Fibroblast of lung (primary cell): ENCODE data around the gene ADGRG3. TPM values are rescaled to one million over a fixed set of nuclear protein-coding genes. Genes with fewer than 3 reads are reported as not detected.

Experiments used
- DNase-seq, 2 donors: peaks; one replicate each; pipeline versions ENCODE4 v3.0.0 to v3.0.0-alpha.2; 2010; ENCODE audit warnings: low read depth in 2 of 2
- H2AFZ ChIP-seq: 2 replicates; pipeline ENCODE4 v1.5.1; 2012; ENCODE audit warnings: low read length, control low read depth, inconsistent platforms
- H3K27ac ChIP-seq: 2 replicates; pipeline ENCODE4 v1.5.1; 2011; ENCODE audit warnings: low read length, control low read depth; ENCODE audit not compliant: insufficient read depth
- H3K27me3 ChIP-seq: 2 replicates; pipeline ENCODE4 v1.5.1; 2011; ENCODE audit warnings: mild to moderate bottlenecking, low read length; ENCODE audit not compliant: control insufficient read depth, insufficient read depth
- H3K36me3 ChIP-seq: 2 replicates; pipeline ENCODE4 v1.5.1; 2011; ENCODE audit warnings: low read length; ENCODE audit not compliant: control insufficient read depth, insufficient read depth
- H3K4me1 ChIP-seq: 2 replicates; pipeline ENCODE4 v1.5.1; 2011; ENCODE audit warnings: low read length; ENCODE audit not compliant: control insufficient read depth, insufficient read depth; ENCODE audit errors: extremely low read depth
- H3K4me2 ChIP-seq: 2 replicates; pipeline ENCODE4 v1.5.1; 2011; ENCODE audit warnings: low read length, control low read depth; ENCODE audit not compliant: insufficient read depth; ENCODE audit errors: extremely low read depth
- H3K4me3 ChIP-seq, 4 experiments: fragments of 200-600 bp in 1 of 4; sonication (generic) in 1 of 4; replicated peaks in 1 of 4; 2 replicates each; pipeline ENCODE4 v1.5.1; 2011 to 2016; ENCODE audit warnings: low read length in 4 of 4, low read depth in 3 of 4, mild to moderate bottlenecking in 3 of 4, control low read depth in 2 of 4, inconsistent platforms in 1 of 4, mixed read lengths in 1 of 4; ENCODE audit not compliant: insufficient read depth in 1 of 4; ENCODE audit errors: control extremely low read depth in 1 of 4
- H3K79me2 ChIP-seq: 2 replicates; pipeline ENCODE4 v1.5.1; 2012; ENCODE audit warnings: mild to moderate bottlenecking, low read length, inconsistent platforms; ENCODE audit not compliant: control insufficient read depth, insufficient read depth
- H3K9ac ChIP-seq: 2 replicates; pipeline ENCODE4 v1.5.1; 2011; ENCODE audit warnings: mild to moderate bottlenecking, low read length, control low read depth; ENCODE audit not compliant: insufficient read depth
- H3K9me3 ChIP-seq: 2 replicates; pipeline ENCODE4 v1.5.1; 2012; ENCODE audit warnings: low read depth, low read length; ENCODE audit not compliant: control insufficient read depth, insufficient read depth
- H4K20me1 ChIP-seq: 2 replicates; pipeline ENCODE4 v1.5.1; 2011; ENCODE audit warnings: low read length; ENCODE audit not compliant: control insufficient read depth, insufficient read depth; ENCODE audit errors: extremely low read depth
- EZH2 ChIP-seq: IDR thresholded peaks from 2 replicates; pipeline ENCODE4 v1.5.1; 2012; ENCODE audit warnings: low read length, control low read depth, mild to moderate bottlenecking; ENCODE audit errors: missing control alignments
- polyA plus RNA-seq, 2 donors: library from polyadenylated mRNA; depleted of rRNA in 1 of 2; stranded (reverse) in 1 of 2; unstranded in 1 of 2; fragments of >200 nt; gene quantifications; 2 replicates each; pipeline ENCODE4 v1.2.1, GENCODE V29; 2011 to 2012; ENCODE audit warnings: missing spikeins in 1 of 2
- total RNA-seq: library from RNA; depleted of rRNA; stranded (reverse); fragments of >200 nt; gene quantifications from 2 replicates; pipeline ENCODE4 v1.2.1, GENCODE V29; 2014
- TF ChIP-seq, protein P1 (sequence below), 2 donors: IDR thresholded peaks in 1 of 2; conservative IDR thresholded peaks in 1 of 2; 1 replicate in 1 of 2; 2 replicates in 1 of 2; pipeline ENCODE4 v1.5.1; 2011 to 2012; ENCODE audit warnings: low read length in 2 of 2, control low read depth in 1 of 2, inconsistent platforms in 1 of 2, low read depth in 1 of 2, mild to moderate bottlenecking in 1 of 2

Gene ADGRG3
- total and polyA plus RNA-seq, 2 donors (not counting 1 experiment from before 2014, with no cell fraction given), result not detected

DNA sequence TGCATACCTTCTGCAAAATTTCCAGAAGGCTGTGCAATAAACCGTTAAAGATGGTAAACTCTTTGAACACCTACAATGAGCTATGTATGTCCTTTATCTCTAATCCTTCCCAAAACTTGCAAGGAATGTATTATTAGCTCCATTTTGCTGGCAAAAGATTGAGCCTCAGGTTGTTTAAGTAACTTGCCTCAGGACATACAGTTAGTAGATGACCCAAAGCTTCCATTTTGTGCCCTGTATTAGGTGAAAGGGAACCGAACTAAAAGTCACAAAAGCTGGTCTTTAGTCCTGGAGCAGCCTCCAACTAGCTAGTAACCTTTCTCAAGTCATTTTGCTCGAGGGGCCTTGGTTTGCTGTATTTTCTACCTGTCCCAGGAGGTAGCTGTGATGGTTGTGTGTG is 4.3 kb downstream of the ADGRG3 start:
- Histone ChIP-seq H2AFZ (no peak overlapping the region), H3K27ac (no peak overlapping the region), H4K20me1 (no peaks in the 10 kb centered on the region), H3K4me3 (no peak overlapping the region), H3K79me2 (no peaks in the 10 kb centered on the region), H3K9ac (no peak overlapping the region), H3K9me3 (no peaks in the 10 kb centered on the region), H3K4me1 (no peaks in the 10 kb centered on the region), H3K36me3 (no peaks in the 10 kb centered on the region), H3K4me2 (no peak overlapping the region), H3K27me3 (peaks cover 16% of the 10 kb centered on the region)
- no peak for DNase-seq
- no peak for TF ChIP-seq EZH2
- TF ChIP-seq, protein P1, sequence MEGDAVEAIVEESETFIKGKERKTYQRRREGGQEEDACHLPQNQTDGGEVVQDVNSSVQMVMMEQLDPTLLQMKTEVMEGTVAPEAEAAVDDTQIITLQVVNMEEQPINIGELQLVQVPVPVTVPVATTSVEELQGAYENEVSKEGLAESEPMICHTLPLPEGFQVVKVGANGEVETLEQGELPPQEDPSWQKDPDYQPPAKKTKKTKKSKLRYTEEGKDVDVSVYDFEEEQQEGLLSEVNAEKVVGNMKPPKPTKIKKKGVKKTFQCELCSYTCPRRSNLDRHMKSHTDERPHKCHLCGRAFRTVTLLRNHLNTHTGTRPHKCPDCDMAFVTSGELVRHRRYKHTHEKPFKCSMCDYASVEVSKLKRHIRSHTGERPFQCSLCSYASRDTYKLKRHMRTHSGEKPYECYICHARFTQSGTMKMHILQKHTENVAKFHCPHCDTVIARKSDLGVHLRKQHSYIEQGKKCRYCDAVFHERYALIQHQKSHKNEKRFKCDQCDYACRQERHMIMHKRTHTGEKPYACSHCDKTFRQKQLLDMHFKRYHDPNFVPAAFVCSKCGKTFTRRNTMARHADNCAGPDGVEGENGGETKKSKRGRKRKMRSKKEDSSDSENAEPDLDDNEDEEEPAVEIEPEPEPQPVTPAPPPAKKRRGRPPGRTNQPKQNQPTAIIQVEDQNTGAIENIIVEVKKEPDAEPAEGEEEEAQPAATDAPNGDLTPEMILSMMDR (conservative IDR thresholded peaks at IDR 0.05 in 1 of 2, IDR thresholded peaks at IDR 0.05 in 1 of 2; ENCODE audit: low read depth in 1 of 2, low read length in 2 of 2), result no peak

- Histone ChIP-seq H3K27me3 (peaks cover 16% of the 10 kb centered on the region), H3K4me3 (no peak overlapping the region), H3K36me3 (no peaks in the 10 kb centered on the region), H3K9ac (no peak overlapping the region), H3K9me3 (no peaks in the 10 kb centered on the region), H3K79me2 (no peaks in the 10 kb centered on the region), H3K4me1 (no peaks in the 10 kb centered on the region), H4K20me1 (no peaks in the 10 kb centered on the region), H3K27ac (no peak overlapping the region), H2AFZ (no peak overlapping the region), H3K4me2 (no peak overlapping the region)
- TF ChIP-seq, protein P1 (conservative IDR thresholded peaks at IDR 0.05 in 1 of 2, IDR thresholded peaks at IDR 0.05 in 1 of 2; ENCODE audit: low read depth in 1 of 2, low read length in 2 of 2), result no peak
- TF ChIP-seq EZH2, result no peak
- DNase-seq, result no peak
These were observed 4.7 kb downstream of the ADGRG3 start for GRCh38 chr16:57672824-57673223.

GRCh38 chr16:57675741-57676551 is 7.8 kb downstream of the ADGRG3 start:
- H2AFZ ChIP-seq, result no peak overlapping the region
- H3K27me3 ChIP-seq, result peaks cover 11% of the 10 kb centered on the region
- no peaks in the 10 kb centered on the region for H3K9me3 ChIP-seq
- no peak for DNase-seq
- H3K79me2 ChIP-seq, result no peaks in the 10 kb centered on the region
- H3K27ac ChIP-seq, result no peak overlapping the region
- no peak overlapping the region for H3K4me3 ChIP-seq
- no peak overlapping the region for H3K4me2 ChIP-seq
- H3K36me3 ChIP-seq, result no peaks in the 10 kb centered on the region
- H4K20me1 ChIP-seq, result no peaks in the 10 kb centered on the region
- no peak for TF ChIP-seq EZH2
- TF ChIP-seq, protein P1 (conservative IDR thresholded peaks at IDR 0.05 in 1 of 2, IDR thresholded peaks at IDR 0.05 in 1 of 2; ENCODE audit: low read depth in 1 of 2, low read length in 2 of 2), result no peak
- H3K9ac ChIP-seq, result no peak overlapping the region
- no peaks in the 10 kb centered on the region for H3K4me1 ChIP-seq
